CD4-positive, alpha-beta T cell treated with Interleukin-17A for 4 hours (primary cell): ENCODE results near the gene TMEM141.
"Not testable (repeated sequence)": the region's sequence is repeated elsewhere in the genome, so short reads cannot be mapped to it uniquely, and the experiment has no call there.

ENCODE experiments used
- DNase-seq: peaks from one replicate; pipeline ENCODE4 v3.0.0-alpha.2; 2020; ENCODE audit warnings: mixed read lengths

Gene TMEM141

GRCh38 chr9:136774416-136775045 lies 16.6 kb upstream of the TMEM141 start:
- no peak for DNase-seq

- DNase-seq: no peak
Observed at GRCh38 chr9:136775191-136775590, 16.0 kb upstream of the TMEM141 start.

GRCh38 chr9:136776947-136777346 lies 14.2 kb upstream of the TMEM141 start:
- no peak for DNase-seq

- DNase-seq: no peak
Observed at GRCh38 chr9:136777359-136777758, 13.8 kb upstream of the TMEM141 start.

GRCh38 chr9:136779808-136780207 lies 11.3 kb upstream of the TMEM141 start:
- DNase-seq: no peak

GRCh38 chr9:136782452-136782851 lies 8.7 kb upstream of the TMEM141 start:
- DNase-seq: no peak

- DNase-seq: no peak
Observed at GRCh38 chr9:136784249-136784996, 6.7 kb upstream of the TMEM141 start.

GRCh38 chr9:136784997-136785361 lies 6.2 kb upstream of the TMEM141 start:
- DNase-seq: no peak

GRCh38 chr9:136785565-136786355 lies 5.4 kb upstream of the TMEM141 start:
- not testable (repeated sequence) for DNase-seq

- DNase-seq: no peak
Observed at GRCh38 chr9:136786451-136786850, 4.7 kb upstream of the TMEM141 start.

GRCh38 chr9:136786983-136787382 lies 4.2 kb upstream of the TMEM141 start:
- DNase-seq: not testable (repeated sequence)

GRCh38 chr9:136787690-136788400 lies 3.3 kb upstream of the TMEM141 start:
- peak; percentile 75 for DNase-seq

GRCh38 chr9:136788644-136789522 lies 2.3 kb upstream of the TMEM141 start:
- not testable (repeated sequence) for DNase-seq

- no peak for DNase-seq
Observed at GRCh38 chr9:136789523-136789937, 1.6 kb upstream of the TMEM141 start.

GRCh38 chr9:136791516-136792276 lies 552 bp downstream of the TMEM141 start:
- peak; percentile 73 for DNase-seq

GRCh38 chr9:136792321-136793085 lies 1.4 kb downstream of the TMEM141 start:
- DNase-seq: no peak

- no peak for DNase-seq
Observed at GRCh38 chr9:136793086-136793946, 2.2 kb downstream of the TMEM141 start.

- no peak for DNase-seq
Observed at GRCh38 chr9:136794281-136794999, 3.3 kb downstream of the TMEM141 start.

GRCh38 chr9:136795000-136795348 lies 3.8 kb downstream of the TMEM141 start:
- DNase-seq: no peak
